Measurements from ENCODE around the gene STAT6. TPM values are rescaled to one million over a fixed set of nuclear protein-coding genes. Genes with fewer than 3 reads are reported as not detected.

Gene STAT6
- polyA plus RNA-seq, 2 of the 4 experiments (the other 2 are of a cell fraction) = 58.8 to 59.0 TPM

DNA sequence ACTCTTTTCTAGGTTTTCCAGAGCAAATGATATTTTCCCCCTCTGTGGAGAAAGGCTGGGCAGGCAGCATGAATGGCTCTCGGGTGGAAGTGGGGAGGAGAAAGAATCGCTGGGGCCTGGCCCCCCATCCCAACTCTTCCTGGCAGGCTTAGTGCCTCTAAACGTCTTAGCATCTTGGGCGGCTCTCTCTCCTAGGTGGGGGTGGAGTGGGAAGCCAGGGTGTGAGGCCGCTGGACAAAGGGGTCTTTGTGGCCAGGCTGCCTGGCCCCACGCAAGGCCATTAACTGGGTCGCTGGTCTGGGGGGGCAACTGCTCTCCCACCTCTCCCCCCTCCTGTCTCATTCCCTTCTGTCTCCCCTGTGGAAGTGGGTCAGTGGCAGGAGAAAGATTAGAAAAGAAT is 31.6 kb upstream of the STAT6 start:
- TF ChIP-seq, protein P1, sequence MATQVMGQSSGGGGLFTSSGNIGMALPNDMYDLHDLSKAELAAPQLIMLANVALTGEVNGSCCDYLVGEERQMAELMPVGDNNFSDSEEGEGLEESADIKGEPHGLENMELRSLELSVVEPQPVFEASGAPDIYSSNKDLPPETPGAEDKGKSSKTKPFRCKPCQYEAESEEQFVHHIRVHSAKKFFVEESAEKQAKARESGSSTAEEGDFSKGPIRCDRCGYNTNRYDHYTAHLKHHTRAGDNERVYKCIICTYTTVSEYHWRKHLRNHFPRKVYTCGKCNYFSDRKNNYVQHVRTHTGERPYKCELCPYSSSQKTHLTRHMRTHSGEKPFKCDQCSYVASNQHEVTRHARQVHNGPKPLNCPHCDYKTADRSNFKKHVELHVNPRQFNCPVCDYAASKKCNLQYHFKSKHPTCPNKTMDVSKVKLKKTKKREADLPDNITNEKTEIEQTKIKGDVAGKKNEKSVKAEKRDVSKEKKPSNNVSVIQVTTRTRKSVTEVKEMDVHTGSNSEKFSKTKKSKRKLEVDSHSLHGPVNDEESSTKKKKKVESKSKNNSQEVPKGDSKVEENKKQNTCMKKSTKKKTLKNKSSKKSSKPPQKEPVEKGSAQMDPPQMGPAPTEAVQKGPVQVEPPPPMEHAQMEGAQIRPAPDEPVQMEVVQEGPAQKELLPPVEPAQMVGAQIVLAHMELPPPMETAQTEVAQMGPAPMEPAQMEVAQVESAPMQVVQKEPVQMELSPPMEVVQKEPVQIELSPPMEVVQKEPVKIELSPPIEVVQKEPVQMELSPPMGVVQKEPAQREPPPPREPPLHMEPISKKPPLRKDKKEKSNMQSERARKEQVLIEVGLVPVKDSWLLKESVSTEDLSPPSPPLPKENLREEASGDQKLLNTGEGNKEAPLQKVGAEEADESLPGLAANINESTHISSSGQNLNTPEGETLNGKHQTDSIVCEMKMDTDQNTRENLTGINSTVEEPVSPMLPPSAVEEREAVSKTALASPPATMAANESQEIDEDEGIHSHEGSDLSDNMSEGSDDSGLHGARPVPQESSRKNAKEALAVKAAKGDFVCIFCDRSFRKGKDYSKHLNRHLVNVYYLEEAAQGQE (IDR thresholded peaks at IDR 0.05) = no peak
- TF ChIP-seq CTCF (IDR thresholded peaks at IDR 0.05) (no peak), CHD2 (IDR thresholded peaks at IDR 0.05; ENCODE audit: low read length, partially characterized antibody) (no peak)
- DNase-seq (ENCODE audit: low read depth in 1 of 2, low spot score in 1 of 2) = no peak
- ChIA-PET POLR2A (no interaction called here), CTCF (interaction anchor here (1.1 to 1.5 kb wide), 3 partner anchors 18 to 33 kb away, joined by 3 to 5 read pairs (median 4); no protein-coding TSS in a partner anchor)
- Histone ChIP-seq H3K4me2 (no peak overlapping the region), H3K4me3 (no peak overlapping the region), H3K27ac (no peak overlapping the region), H3K9me3 (no peaks in the 10 kb centered on the region), H3K4me1 (peaks cover 22% of the 10 kb centered on the region)
- 80% methylated on average over 7 of the region's 7 CpGs for WGBS (ENCODE audit: missing lambda C conversion rate)
- ATAC-seq = no peak
- FAIRE-seq = no peak

DNA sequence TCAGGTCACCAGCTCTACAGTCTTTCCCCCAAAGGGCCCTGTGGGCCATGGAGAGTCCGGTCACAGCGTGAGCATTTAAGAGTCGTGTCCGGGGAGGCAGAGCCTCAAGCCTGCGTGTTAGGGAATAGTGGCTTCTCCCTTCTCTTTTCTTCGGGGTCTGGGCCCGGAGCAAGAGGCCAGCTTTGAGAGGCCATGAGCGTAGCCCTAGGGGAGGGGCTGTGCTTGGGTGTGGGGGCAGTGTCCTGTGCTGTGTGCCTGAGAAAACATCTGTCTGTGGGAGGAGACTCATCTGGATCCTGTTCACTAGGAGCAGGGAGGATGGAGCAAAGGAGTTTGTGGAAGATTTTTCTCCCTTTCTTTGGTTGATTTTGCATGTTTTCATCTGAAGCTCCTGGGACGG is 31.0 kb upstream of the STAT6 start:
- POLR2A ChIA-PET = no interaction called here
- H3K4me2 ChIP-seq = no peak overlapping the region
- CTCF ChIA-PET = interaction anchor here (0.6 to 1.6 kb wide), 6 partner anchors 10 to 34 kb away, joined by 3 to 10 read pairs (median 4); no protein-coding TSS in a partner anchor
- peaks cover 16% of the 10 kb centered on the region for H3K4me1 ChIP-seq
- ATAC-seq = no peak
- H3K27ac ChIP-seq = no peak overlapping the region
- 92% methylated on average over 5 of the region's 9 CpGs for WGBS (ENCODE audit: missing lambda C conversion rate)
- no peak for DNase-seq (ENCODE audit: low read depth in 1 of 2, low spot score in 1 of 2)
- FAIRE-seq = no peak
- H3K4me3 ChIP-seq = no peak overlapping the region
- no peak for TF ChIP-seq MAFK (IDR thresholded peaks at IDR 0.05; ENCODE audit: partially characterized antibody)
- no peak for TF ChIP-seq HOXB13 (CRISPR knock-in tag; IDR thresholded peaks at IDR 0.05; ENCODE audit: low read depth)
- TF ChIP-seq CEBPB (IDR thresholded peaks at IDR 0.05) = no peak
- TF ChIP-seq RFX5 (IDR thresholded peaks at IDR 0.05) = no peak
- TF ChIP-seq ELK1 (IDR thresholded peaks at IDR 0.05; ENCODE audit: low read depth, low read length) = no peak
- no peak for TF ChIP-seq NFE2L2 (conservative IDR thresholded peaks at IDR 0.05; ENCODE audit: low read length)
- TF ChIP-seq ZNF302 (CRISPR knock-in tag; IDR thresholded peaks at IDR 0.05) = no peak
- no peak for TF ChIP-seq RCOR1 (IDR thresholded peaks at IDR 0.05; ENCODE audit: low read depth, low read length)
- TF ChIP-seq HMGXB4 (CRISPR knock-in tag; IDR thresholded peaks at IDR 0.05; ENCODE audit: borderline replicate concordance) = no peak
- no peak for TF ChIP-seq ESRRA (IDR thresholded peaks at IDR 0.05; ENCODE audit: borderline replicate concordance, low read length)
- TF ChIP-seq, protein P2, sequence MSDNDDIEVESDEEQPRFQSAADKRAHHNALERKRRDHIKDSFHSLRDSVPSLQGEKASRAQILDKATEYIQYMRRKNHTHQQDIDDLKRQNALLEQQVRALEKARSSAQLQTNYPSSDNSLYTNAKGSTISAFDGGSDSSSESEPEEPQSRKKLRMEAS (IDR thresholded peaks at IDR 0.05) = no peak
- no peak for TF ChIP-seq TP53 (CRISPR knock-in tag; IDR thresholded peaks at IDR 0.05)
- no peak for TF ChIP-seq POLR2A (IDR thresholded peaks at IDR 0.05; ENCODE audit: low read length)
- no peak for TF ChIP-seq RARB (CRISPR knock-in tag; IDR thresholded peaks at IDR 0.05)
- no peak for TF ChIP-seq GATA3 (IDR thresholded peaks at IDR 0.05; ENCODE audit: borderline replicate concordance)
- no peak for TF ChIP-seq ZC3H11A (IDR thresholded peaks at IDR 0.05)
- no peaks in the 10 kb centered on the region for H3K9me3 ChIP-seq

All from A549 (cell line).